H9 (cell line): ENCODE results near the gene CHD9. TPM values are rescaled to one million over a fixed set of nuclear protein-coding genes. Genes with fewer than 3 reads are reported as not detected.

Experiments used
- DNase-seq: peaks from one replicate; pipeline ENCODE4 v3.0.0-alpha.2; 2017
- H2AFZ ChIP-seq: one replicate; pipeline ENCODE4 v1.6.1; 2013; ENCODE audit warnings: mild to moderate bottlenecking, low read length, control low read depth, moderate library complexity
- H2AK5ac ChIP-seq: 2 replicates; pipeline ENCODE4 v1.6.1; 2013; ENCODE audit warnings: low read length, control low read depth, mixed read lengths; ENCODE audit not compliant: insufficient read length
- H2BK120ac ChIP-seq: one replicate; pipeline ENCODE4 v1.6.1; 2013; ENCODE audit warnings: low read depth, mild to moderate bottlenecking, low read length, control low read depth, inconsistent platforms; ENCODE audit not compliant: poor library complexity, severe bottlenecking
- H2BK12ac ChIP-seq: 2 replicates; pipeline ENCODE4 v1.6.1; 2013; ENCODE audit warnings: low read length, control low read depth, mixed read lengths, low read depth; ENCODE audit not compliant: insufficient read length
- H2BK15ac ChIP-seq: 2 replicates; pipeline ENCODE4 v1.6.1; 2013; ENCODE audit warnings: low read depth, low read length, control low read depth
- H2BK20ac ChIP-seq: one replicate; pipeline ENCODE4 v1.6.1; 2013; ENCODE audit warnings: low read depth, mild to moderate bottlenecking, low read length, control low read depth, inconsistent platforms; ENCODE audit not compliant: poor library complexity, severe bottlenecking
- H2BK5ac ChIP-seq: 2 replicates; pipeline ENCODE4 v1.6.1; 2013; ENCODE audit warnings: low read length, control low read depth, mixed read lengths; ENCODE audit not compliant: insufficient read length
- H3K14ac ChIP-seq: 2 replicates; pipeline ENCODE4 v1.6.1; 2013; ENCODE audit warnings: low read length, control low read depth; ENCODE audit not compliant: insufficient read depth
- H3K18ac ChIP-seq: 2 replicates; pipeline ENCODE4 v1.6.1; 2013; ENCODE audit warnings: low read depth, mild to moderate bottlenecking, mixed read lengths, low read length, control low read depth; ENCODE audit not compliant: insufficient read length
- H3K23ac ChIP-seq: 2 replicates; pipeline ENCODE4 v1.6.1; 2013; ENCODE audit warnings: low read length, control low read depth, mixed read lengths, low read depth; ENCODE audit not compliant: insufficient read length
- H3K23me2 ChIP-seq: 2 replicates; pipeline ENCODE4 v1.6.1; 2013; ENCODE audit warnings: low read depth, mild to moderate bottlenecking, mixed read lengths, low read length, control low read depth; ENCODE audit not compliant: insufficient read length, poor library complexity, severe bottlenecking
- H3K27ac ChIP-seq: 2 replicates; pipeline ENCODE4 v1.5.1; 2013; ENCODE audit warnings: low read length, control low read depth, mixed read lengths, low read depth; ENCODE audit not compliant: insufficient read length
- H3K27me3 ChIP-seq: 2 replicates; pipeline ENCODE4 v1.6.1; 2013; ENCODE audit warnings: low read length, control low read depth, inconsistent platforms; ENCODE audit not compliant: insufficient read depth
- H3K4ac ChIP-seq: 2 replicates; pipeline ENCODE4 v1.6.1; 2013; ENCODE audit warnings: low read depth, mild to moderate bottlenecking, control low read depth, inconsistent platforms, low read length, moderate library complexity
- H3K4me1 ChIP-seq: 2 replicates; pipeline ENCODE4 v1.6.1; 2013; ENCODE audit warnings: low read length, control low read depth, inconsistent platforms; ENCODE audit not compliant: insufficient read depth
- H3K4me2 ChIP-seq: 2 replicates; pipeline ENCODE4 v1.6.1; 2013; ENCODE audit warnings: low read length, control low read depth, mixed read lengths; ENCODE audit not compliant: insufficient read length, insufficient read depth
- H3K56ac ChIP-seq: 2 replicates; pipeline ENCODE4 v1.6.1; 2013; ENCODE audit warnings: low read depth, mild to moderate bottlenecking, mixed read lengths, low read length, control low read depth; ENCODE audit not compliant: insufficient read length
- H3K79me1 ChIP-seq: 2 replicates; pipeline ENCODE4 v1.6.1; 2013; ENCODE audit warnings: low read depth, mild to moderate bottlenecking, moderate library complexity, low read length, control low read depth, inconsistent platforms; ENCODE audit not compliant: insufficient read depth, poor library complexity, severe bottlenecking
- H3K79me2 ChIP-seq: 2 replicates; pipeline ENCODE4 v1.6.1; 2013; ENCODE audit warnings: low read length, control low read depth, inconsistent platforms; ENCODE audit not compliant: insufficient read depth
- H3K9ac ChIP-seq: 2 replicates; pipeline ENCODE4 v1.6.1; 2013; ENCODE audit warnings: low read length, control low read depth, mixed read lengths; ENCODE audit not compliant: insufficient read length; ENCODE audit errors: extremely low read depth
- H3K9me3 ChIP-seq: one replicate; pipeline ENCODE4 v1.6.1; 2013; ENCODE audit warnings: low read depth, low read length, inconsistent platforms; ENCODE audit not compliant: control insufficient read depth
- H3T11ph ChIP-seq: one replicate; pipeline ENCODE4 v1.6.1; 2013; ENCODE audit warnings: mild to moderate bottlenecking, low read length, control low read depth, inconsistent platforms
- H4K20me1 ChIP-seq: one replicate; pipeline ENCODE4 v1.6.1; 2013; ENCODE audit not compliant: control insufficient read depth, insufficient read length, insufficient read depth
- H4K5ac ChIP-seq: 2 replicates; pipeline ENCODE4 v1.6.1; 2013; ENCODE audit warnings: low read depth, mild to moderate bottlenecking, mixed read lengths, low read length, control low read depth; ENCODE audit not compliant: insufficient read length
- H4K8ac ChIP-seq: replicated peaks from 2 replicates; pipeline ENCODE4 v1.6.1; 2013; ENCODE audit warnings: low read length, control low read depth, mixed read lengths, low read depth; ENCODE audit not compliant: insufficient read length
- H4K91ac ChIP-seq: 2 replicates; pipeline ENCODE4 v1.6.1; 2013; ENCODE audit warnings: low read depth, mild to moderate bottlenecking, moderate library complexity, mixed read lengths, low read length, control low read depth; ENCODE audit not compliant: insufficient read length
- H3K27ac Mint-ChIP-seq, 3 experiments: 2 replicates in 2 of 3; 3 replicates in 1 of 3; pipeline ENCODE4 v1.8.0; 2020 to 2021; ENCODE audit warnings: mixed read lengths in 3 of 3, mild to moderate bottlenecking in 1 of 3, moderate library complexity in 1 of 3
- H3K27me3 Mint-ChIP-seq: 2 replicates; pipeline ENCODE4 v1.8.0; 2021; ENCODE audit warnings: low read depth, mild to moderate bottlenecking, moderate library complexity, mixed read lengths
- H3K36me3 Mint-ChIP-seq, 3 experiments: 2 replicates in 2 of 3; 3 replicates in 1 of 3; pipeline ENCODE4 v1.8.0; 2020 to 2021; ENCODE audit warnings: low read depth in 3 of 3, mixed read lengths in 3 of 3; ENCODE audit not compliant: insufficient read depth in 1 of 3
- H3K4me1 Mint-ChIP-seq, 2 experiments: 2 replicates each; pipeline ENCODE4 v1.8.0; 2020; ENCODE audit warnings: mixed read lengths in 2 of 2
- H3K4me3 Mint-ChIP-seq, 2 experiments: 2 replicates in 1 of 2; 3 replicates in 1 of 2; pipeline ENCODE4 v1.8.0; 2020 to 2021; ENCODE audit warnings: mild to moderate bottlenecking in 2 of 2, mixed read lengths in 2 of 2, moderate library complexity in 1 of 2
- H3K9me3 Mint-ChIP-seq, 2 experiments: 2 replicates in 1 of 2; 3 replicates in 1 of 2; pipeline ENCODE4 v1.8.0; 2020; ENCODE audit warnings: mild to moderate bottlenecking in 2 of 2, mixed read lengths in 2 of 2, moderate library complexity in 1 of 2
- CTCF ChIP-seq: fragments of 200-600 bp; sonication (generic); conservative IDR thresholded peaks from 3 replicates; pipeline ENCODE4 v1.8.0; 2021; ENCODE audit warnings: antibody characterized with exemption, mild to moderate bottlenecking
- total RNA-seq: library from RNA; stranded (reverse); gene quantifications from 2 replicates; pipeline ENCODE4 v1.2.1, GENCODE V29; 2021

The CHD9 gene
- total RNA-seq, 1 experiment from 2014 or later, result 46.2 TPM

DNA sequence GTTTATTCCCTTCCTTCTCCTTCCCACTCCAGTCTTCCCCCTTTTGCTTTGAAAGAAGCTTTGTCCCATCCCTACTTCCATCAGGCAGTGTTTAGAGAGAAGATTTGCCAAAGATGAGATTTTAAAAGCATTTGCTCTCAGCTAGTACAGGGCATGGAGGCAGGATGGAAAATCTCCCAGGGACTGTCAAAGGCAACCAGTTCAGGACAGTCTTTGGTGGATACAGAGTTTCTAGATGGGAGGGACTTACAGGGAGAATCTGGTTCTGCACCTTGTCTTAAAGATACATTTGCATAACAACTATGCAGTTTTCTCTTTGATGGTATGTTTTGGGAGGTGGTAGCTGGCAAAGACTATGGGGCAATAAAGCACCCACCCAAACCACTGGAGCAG lies 26.2 kb downstream of the CHD9 start:
- no peak for DNase-seq
- no peak for TF ChIP-seq CTCF
- H4K5ac ChIP-seq, result no peak overlapping the region
- Mint-ChIP-seq H3K27ac (peak overlapping the region; percentile 72 to 84 (median 82); a peak in 4 of 7 replicates), H3K36me3 (peaks cover 9 to 23% (median 17%) of the 10 kb centered on the region in 3 experiments), H3K4me1 (peaks cover 57 to 63% of the 10 kb centered on the region in 2 experiments), H3K4me3 (peak overlapping the region in 1 of 2 experiments; percentile 8; a peak in 1 of 5 replicates), H3K27me3 (no peaks in the 10 kb centered on the region), H3K9me3 (peaks cover 7 to 8% of the 10 kb centered on the region in 2 experiments; a peak in 3 of 5 replicates)
- H2BK12ac ChIP-seq, result no peak overlapping the region
- no peaks in the 10 kb centered on the region for H3K9me3 ChIP-seq
- H3K14ac ChIP-seq, result no peak overlapping the region
- no peak overlapping the region for H2BK5ac ChIP-seq
- no peak overlapping the region for H2BK120ac ChIP-seq
- H3K23ac ChIP-seq, result no peak overlapping the region
- no peak overlapping the region for H3K4ac ChIP-seq
- no peaks in the 10 kb centered on the region for H3K23me2 ChIP-seq
- no peaks in the 10 kb centered on the region for H3K79me2 ChIP-seq
- no peak overlapping the region for H2BK15ac ChIP-seq
- no peak overlapping the region for H3T11ph ChIP-seq
- no peak overlapping the region for H3K9ac ChIP-seq
- H4K8ac ChIP-seq, result no peak overlapping the region
- no peaks in the 10 kb centered on the region for H3K27me3 ChIP-seq
- no peaks in the 10 kb centered on the region for H3K79me1 ChIP-seq
- peaks cover 19% of the 10 kb centered on the region; the same call in 1 of the 2 replicates for H3K4me1 ChIP-seq
- H3K56ac ChIP-seq, result no peak overlapping the region
- H3K27ac ChIP-seq, result no peak overlapping the region
- H4K91ac ChIP-seq, result no peak overlapping the region
- H2BK20ac ChIP-seq, result no peak overlapping the region
- no peak overlapping the region for H3K4me2 ChIP-seq
- no peak overlapping the region for H3K18ac ChIP-seq
- H2AFZ ChIP-seq, result no peak overlapping the region
- no peak overlapping the region for H2AK5ac ChIP-seq
- no peaks in the 10 kb centered on the region for H4K20me1 ChIP-seq
